HG02678 (cell line): ENCODE data around the gene MAOA.
"Not testable (repeated sequence)": the region's sequence is repeated elsewhere in the genome, so short reads cannot be mapped to it uniquely, and the experiment has no call there.

ENCODE experiments used
- ATAC-seq: cut with Tn5 transposase; IDR thresholded peaks from one replicate; pipeline ENCODE4 v1.9.1; 2021; ENCODE audit warnings: mild to moderate bottlenecking, moderate library complexity; ENCODE audit not compliant: unreplicated experiment

Gene MAOA

GRCh38 chrX:43707812-43708548, 51.9 kb downstream of the MAOA start:
- no peak for ATAC-seq

- ATAC-seq = no peak
These were observed 60.0 kb downstream of the MAOA start for GRCh38 chrX:43716144-43716543.

- ATAC-seq = no peak
These were observed 60.6 kb downstream of the MAOA start for GRCh38 chrX:43716696-43717095.

- ATAC-seq = no peak
These were observed 61.1 kb downstream of the MAOA start for GRCh38 chrX:43717161-43717560.

GRCh38 chrX:43718081-43718480, 62.0 kb downstream of the MAOA start:
- ATAC-seq = no peak

- no peak for ATAC-seq
These were observed 62.4 kb downstream of the MAOA start for GRCh38 chrX:43718546-43718945.

GRCh38 chrX:43718956-43719355, 62.9 kb downstream of the MAOA start:
- ATAC-seq = no peak

- no peak for ATAC-seq
These were observed 64.0 kb downstream of the MAOA start for GRCh38 chrX:43720082-43720481.

GRCh38 chrX:43720961-43721360, 64.9 kb downstream of the MAOA start:
- ATAC-seq = no peak

GRCh38 chrX:43725227-43725626, 69.1 kb downstream of the MAOA start:
- ATAC-seq = not testable (repeated sequence)

- not testable (repeated sequence) for ATAC-seq
These were observed 71.2 kb downstream of the MAOA start for GRCh38 chrX:43727254-43727653.

- no peak for ATAC-seq
These were observed 71.9 kb downstream of the MAOA start for GRCh38 chrX:43728002-43728401.

- ATAC-seq = no peak
These were observed 72.9 kb downstream of the MAOA start for GRCh38 chrX:43728966-43729365.

GRCh38 chrX:43731086-43731485, 75.0 kb downstream of the MAOA start:
- ATAC-seq = no peak

GRCh38 chrX:43733699-43734098, 77.6 kb downstream of the MAOA start:
- ATAC-seq = no peak

GRCh38 chrX:43734444-43734843, 78.3 kb downstream of the MAOA start:
- ATAC-seq = no peak

GRCh38 chrX:43735534-43735933, 79.4 kb downstream of the MAOA start:
- no peak for ATAC-seq

- ATAC-seq = no peak
These were observed 79.9 kb downstream of the MAOA start for GRCh38 chrX:43735957-43736356.

- no peak for ATAC-seq
These were observed 85.9 kb downstream of the MAOA start for GRCh38 chrX:43741843-43742573.

GRCh38 chrX:43743100-43743822, 87.2 kb downstream of the MAOA start:
- no peak for ATAC-seq

- ATAC-seq = no peak
These were observed 88.2 kb downstream of the MAOA start for GRCh38 chrX:43744284-43744683.
